GM21447 (cell line): ENCODE measurements around the gene TMEM44.
"Not testable (repeated sequence)": the region's sequence is repeated elsewhere in the genome, so short reads cannot be mapped to it uniquely, and the experiment has no call there.

Source experiments
- ATAC-seq: cut with Tn5 transposase; IDR thresholded peaks from one replicate; pipeline ENCODE4 v1.9.1; 2021; ENCODE audit not compliant: unreplicated experiment

TMEM44 gene

DNA sequence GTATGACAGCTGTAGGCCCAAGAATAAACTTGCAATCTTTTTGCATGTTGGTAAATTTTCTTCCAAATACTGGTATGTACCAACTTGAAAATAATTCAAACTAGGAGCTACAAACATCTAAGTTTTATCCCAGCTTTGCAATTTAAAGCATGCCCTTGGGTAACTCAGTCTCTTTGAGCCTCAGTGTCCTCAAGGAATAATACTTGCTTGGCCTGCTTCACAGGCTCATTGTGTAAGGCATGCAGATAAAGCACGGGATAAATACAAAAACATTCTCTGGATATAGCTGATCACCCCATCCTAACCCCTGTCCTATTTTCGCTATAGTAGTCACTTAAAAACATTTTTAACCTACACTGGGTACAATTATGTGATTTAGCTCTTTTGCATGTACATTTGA lies 9.6 kb upstream of the TMEM44 start:
- ATAC-seq: no peak

DNA sequence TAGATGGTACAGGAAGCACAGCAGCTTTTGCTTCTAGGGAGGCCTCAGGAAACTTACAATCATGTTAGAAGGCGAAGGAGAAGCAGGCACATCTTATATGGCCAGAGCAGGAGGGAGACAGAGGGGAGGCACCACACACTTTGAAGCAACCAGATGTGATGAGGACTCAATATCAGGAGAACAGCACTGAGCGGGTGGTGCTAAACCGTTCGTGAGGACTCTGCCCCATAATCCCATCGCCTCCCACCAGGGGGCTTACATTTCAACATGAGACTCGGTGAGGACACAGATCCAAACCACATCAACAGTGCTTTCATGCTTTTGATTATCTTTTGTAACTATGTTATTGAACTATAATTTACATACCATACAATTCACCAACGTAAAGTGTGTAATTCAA lies 7.6 kb upstream of the TMEM44 start:
- ATAC-seq: no peak

DNA sequence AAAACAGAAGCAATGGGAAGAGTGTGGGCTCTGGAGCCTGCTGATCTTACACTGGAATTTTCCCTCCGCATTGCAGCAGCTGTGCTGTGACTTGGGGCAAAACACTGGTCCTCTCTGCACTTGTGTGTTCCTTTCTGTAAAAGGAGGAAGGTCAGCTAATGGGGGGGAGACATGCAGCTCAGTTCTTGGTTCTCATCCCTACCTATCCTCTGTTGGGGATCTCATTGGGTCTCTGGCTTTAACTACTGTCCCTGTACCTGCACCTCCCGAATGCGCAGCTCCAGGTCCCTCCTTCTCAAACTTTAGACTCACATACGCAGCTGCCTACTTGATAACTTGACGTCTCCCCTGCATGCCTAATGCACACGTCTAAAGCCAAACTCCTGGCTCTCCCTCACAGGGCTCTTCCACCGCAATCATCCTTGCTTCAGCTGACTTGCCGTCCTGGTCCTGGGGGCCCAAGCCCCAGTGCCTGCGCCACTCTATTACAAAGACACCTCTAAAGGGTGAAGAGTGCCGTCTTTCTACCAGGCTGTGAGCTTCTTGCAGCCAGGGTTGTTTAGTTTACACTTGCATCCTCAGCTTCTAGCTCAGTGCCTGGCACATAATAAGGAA lies 5.9 kb upstream of the TMEM44 start:
- no peak for ATAC-seq

DNA sequence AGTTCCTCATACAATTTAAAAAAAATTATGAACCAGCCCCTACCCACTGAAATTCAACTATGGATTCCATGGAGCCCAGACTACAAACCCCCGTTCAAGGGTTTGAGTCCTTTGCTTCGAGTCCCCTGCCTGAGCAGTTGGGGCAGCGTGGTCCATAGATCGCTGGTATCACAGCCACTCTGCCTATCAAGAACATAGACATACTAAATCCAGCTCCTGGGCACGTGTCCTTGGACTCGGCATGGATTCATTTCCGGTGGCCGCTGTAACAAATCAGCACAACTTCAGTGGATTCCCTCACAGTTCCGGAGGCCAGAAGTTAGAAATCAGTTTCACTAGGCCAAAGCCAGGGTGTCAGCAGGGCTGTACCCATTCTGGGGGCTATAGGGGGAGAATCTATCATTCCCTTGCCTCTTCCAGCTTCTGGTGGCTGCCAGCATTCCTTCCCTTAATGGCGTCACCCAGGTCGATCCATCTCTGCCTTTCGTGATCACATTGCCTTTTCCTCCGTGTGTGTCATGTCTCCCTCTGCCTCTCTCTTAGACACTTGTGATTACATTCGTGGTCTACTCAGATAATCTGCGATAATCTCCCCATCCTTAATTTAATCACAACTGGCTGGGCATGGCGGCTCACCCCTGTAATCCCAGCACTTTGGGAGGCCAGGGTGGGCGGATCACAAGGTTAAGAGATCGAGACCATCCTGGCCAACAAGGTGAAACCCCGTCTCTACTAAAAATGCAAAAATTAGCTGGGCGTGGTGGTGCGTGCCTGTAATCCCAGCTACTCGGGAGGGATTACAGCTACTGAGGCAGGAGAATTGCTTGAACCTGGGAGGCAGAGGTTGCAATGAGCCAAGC lies 4.6 kb upstream of the TMEM44 start:
- ATAC-seq: no peak

DNA sequence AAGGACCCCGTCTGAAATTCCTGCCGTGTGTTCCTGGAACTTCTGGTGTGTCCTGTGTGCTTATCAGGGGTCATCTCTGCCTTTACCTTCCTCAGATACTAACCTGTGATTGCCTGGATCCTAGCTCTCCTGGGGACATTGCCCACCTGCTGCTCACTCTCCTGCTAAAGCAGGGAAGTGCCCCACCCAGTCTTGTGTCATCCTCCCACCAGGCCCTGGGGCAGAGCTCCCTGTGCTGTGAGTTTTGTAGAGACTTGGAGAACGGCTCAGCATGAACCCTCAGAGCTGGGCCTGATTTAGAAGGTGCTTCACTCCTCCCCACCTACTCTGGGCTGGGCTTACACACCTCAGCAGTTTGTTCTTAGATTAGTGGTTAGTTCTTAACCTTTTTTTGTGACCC lies 3.8 kb upstream of the TMEM44 start:
- no peak for ATAC-seq

DNA sequence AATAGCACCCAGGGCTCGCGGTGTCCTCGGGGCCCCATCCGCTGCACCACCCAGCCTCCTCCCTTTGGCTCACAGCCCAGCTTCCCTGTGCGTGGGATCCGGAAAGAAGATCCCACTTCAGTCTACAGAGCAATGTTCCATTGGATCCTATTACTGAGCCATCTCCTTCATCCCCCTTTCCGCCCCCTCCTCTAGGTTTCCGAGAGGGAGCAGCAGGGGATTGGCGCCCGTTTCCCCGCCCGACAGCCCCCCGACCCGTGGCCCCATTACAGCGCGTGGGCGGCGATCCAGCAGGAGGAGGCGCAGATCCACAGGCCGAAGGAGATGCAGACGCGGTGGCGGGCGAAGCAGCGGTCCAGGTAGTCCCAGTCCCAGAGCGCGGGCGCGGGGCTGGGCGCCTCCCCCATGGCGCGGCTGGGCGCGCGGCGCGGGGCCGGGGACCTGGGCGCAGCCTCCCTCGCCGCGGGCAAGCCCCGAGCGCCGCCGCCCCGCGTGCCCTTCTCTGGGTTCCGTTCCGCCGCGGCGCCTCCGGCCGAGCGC lies 340 bp downstream of the TMEM44 start:
- peak; percentile 39 for ATAC-seq

DNA sequence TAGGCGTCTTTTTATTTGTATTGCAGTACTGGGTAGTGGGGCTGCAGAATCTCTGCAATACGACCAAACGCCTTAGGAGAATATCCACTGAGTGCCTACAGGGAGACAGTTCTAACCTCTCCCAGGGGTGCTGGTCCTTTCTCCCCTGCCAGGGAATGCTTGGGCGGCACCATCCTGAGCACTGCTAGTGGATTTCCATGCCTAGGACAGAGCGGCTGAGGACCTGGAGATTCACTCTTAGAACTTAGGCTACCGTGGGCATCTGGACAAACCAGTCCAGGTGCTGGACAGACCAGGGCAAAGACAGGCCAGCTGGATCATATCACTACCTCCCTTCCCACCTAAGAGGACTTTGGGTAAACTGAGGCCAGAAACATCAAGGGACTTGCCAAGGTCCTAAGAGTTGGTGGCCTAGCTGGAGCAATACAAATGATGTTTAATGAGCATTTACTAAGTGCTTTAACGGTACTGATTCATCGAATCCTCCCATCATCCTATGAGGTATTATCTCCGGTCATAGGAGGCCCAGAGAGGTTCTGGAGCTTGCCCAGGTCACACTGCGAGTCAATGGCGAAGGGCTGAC lies 902 bp downstream of the TMEM44 start:
- no peak for ATAC-seq

DNA sequence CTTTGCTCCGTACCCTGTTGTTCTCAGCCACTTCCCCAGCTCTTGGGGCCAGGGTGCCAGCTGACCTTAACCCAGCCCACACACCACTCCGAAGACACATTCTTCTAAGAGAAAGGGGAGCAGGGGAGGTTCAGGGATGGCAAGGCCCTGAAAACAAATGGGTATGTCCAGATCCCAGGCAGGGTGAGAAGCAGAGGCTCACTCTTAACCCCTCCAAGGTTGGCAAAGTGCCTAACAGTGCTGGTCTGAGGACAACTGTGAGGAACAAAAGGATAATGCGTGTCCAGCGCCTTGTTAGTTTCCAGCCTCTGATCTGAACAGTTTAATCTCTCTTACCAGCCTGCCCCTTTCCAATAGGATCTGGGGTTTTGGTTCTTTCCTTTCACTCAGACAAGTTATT lies 1.5 kb downstream of the TMEM44 start:
- ATAC-seq: no peak

DNA sequence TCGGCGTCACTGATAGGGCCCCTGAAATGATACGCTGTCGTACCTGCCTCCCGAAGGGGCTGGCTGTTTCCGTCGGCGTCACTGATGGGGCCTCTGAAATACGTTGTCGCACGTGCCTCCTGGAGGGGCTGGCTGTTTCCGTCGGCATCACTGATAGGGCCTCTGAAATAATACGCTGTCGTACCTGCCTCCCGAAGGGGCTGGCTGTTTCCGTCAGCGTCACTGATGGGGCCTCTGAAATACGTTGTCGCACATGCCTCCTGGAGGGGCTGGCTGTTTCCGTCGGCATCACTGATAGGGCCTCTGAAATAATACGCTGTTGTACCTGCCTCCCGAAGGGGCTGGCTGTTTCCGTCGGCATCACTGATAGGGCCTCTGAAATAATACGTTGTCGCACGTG lies 2.5 kb downstream of the TMEM44 start:
- ATAC-seq: not testable (repeated sequence)

DNA sequence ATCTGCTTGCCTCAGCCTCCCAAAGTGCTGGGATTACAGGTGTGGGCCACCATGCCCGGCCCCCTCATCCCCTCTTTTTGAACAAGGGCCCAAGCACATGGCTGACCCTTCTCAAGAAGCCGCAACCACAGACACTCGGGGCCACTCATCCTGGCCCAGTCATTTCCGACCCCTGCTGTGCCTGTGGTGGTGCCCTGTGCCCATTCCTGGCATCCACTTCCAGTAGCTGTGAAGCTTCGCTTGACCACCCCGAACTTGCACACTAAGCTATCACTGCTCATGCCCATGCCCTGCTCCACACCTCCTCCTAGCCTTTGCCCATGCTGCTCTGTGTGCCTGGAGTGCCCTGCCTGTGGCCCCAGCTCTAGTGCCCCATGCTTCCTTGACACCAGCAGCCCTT lies 8.3 kb downstream of the TMEM44 start:
- ATAC-seq: no peak

DNA sequence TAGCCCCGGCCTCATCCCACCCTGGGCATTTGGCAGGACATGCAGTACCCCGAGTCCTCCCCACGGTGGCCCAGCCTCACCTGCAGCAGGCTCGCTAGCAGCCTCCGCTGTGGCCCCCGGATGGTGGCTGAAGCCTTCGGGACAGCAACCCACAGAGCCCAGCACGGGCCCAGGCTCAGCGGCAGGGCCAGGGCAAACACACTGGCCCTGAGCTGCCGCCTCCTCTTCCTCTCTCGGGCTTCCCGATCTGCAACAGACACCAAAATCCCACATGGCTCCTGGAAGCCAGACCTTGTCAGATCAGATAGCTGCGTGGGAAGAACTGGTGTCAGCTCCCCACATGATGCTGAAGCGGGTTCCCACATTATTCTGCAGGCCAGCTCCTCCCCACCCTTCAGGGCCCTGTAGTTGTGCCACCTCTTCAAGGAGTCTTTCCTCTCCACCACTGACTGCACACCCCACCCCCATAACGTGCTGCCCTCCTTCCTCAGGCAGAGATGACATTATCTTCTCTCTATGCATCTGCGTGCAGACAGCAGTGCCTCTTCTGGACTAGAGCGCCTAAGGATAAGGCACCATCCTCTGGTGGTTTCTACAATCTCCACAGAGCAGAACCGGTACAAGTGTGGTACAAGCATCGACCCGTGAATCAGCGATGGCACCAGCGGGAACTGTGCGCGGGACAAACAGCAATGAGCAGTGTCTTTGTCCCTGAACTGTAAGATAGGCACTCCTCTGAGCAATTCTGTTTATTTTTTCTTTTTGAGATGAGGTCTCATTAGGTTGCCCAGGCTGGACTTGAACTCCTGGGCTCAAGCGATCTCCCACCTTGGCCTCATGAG lies 9.5 kb downstream of the TMEM44 start:
- ATAC-seq: no peak

DNA sequence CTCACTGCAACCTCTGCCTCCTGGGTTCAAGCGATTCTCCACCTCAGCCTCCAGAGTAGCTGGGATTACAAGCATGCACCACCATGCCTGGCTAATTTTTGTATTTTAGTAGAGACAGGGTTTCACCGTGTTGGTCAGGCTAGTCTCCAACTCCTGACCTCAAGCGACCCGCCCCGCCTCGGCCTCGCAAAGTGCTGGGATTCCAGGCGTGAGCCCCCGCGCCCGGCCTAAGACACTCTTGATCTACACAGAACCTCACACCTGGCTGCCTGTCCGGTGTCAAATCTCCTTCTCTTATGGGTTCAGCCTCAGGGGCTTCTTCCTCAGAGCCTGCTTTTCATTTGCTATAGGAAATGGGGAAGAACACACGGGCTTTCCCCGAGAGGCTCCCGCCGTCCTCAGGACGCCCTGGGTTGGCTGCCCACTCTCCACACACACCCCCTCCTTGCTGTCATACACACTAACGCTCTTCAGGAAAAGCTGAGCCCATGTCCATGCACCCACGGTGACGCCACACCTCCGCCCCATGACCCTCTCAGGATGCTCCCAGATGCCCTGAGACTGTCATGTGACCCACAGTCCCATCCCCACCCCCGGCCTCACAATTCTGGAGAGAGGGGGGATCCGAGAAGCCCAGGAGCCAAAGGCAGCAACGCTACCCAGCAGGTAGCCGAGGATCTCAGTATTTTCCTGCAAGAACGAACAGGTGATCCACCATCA lies 10.4 kb downstream of the TMEM44 start:
- ATAC-seq: no peak

DNA sequence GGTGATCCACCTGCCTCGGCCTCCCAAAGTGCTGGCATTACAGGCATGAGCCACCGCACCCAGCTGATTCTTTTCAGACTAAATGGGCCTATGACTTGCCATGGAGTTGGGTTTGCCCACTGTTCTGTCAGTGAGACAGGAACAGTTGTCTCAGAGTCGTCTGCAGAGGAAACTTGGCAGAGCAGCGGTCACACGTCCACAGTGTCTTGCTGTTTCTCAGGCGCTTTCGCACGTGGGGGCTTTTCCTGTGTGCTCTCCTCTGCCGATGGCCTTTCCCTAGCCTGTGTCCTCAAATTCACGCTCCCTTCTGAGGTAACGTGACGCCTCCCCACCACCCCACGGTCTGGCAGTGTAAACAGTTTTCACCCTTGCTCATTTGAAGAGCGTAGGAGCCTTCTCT lies 11.3 kb downstream of the TMEM44 start:
- ATAC-seq: no peak

DNA sequence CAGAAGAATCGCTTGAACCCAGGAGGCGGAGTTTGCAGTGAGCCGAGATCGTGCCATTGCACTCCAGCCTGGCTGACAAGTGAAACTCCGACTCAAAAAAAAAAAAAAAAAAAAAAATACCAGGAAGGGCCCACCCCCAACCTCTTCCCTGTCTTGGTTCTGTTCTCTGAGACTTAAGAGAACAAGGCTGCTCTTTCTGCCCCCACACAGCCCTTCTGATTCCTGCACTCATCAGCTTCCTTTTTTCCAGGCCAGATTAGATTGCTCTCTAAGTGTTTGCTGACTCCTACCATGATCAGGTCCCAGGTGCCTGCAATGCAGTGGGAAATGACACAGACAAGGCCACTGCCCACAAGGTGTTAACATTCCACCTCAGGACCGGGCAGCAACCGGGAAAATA lies 13.0 kb downstream of the TMEM44 start:
- ATAC-seq: no peak

DNA sequence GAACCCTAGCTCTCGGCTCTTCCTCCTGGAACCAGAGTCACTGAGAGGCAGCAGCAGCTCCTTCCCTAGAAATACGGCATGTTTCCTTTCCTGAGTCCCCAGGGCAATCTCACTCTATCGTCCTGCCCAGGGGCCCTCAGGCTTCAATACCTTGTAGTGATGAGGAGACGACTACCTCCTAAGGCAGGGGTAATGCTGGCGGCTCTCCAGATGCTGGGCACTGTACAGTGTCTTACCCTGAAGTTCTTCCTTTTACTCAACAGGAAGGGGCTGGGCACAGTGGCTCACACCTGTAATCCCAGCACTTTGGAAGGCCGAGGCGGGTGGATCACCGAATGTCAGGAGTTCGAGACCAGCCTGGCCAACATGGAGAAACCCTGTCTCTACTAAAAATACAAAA lies 13.5 kb downstream of the TMEM44 start:
- no peak for ATAC-seq

DNA sequence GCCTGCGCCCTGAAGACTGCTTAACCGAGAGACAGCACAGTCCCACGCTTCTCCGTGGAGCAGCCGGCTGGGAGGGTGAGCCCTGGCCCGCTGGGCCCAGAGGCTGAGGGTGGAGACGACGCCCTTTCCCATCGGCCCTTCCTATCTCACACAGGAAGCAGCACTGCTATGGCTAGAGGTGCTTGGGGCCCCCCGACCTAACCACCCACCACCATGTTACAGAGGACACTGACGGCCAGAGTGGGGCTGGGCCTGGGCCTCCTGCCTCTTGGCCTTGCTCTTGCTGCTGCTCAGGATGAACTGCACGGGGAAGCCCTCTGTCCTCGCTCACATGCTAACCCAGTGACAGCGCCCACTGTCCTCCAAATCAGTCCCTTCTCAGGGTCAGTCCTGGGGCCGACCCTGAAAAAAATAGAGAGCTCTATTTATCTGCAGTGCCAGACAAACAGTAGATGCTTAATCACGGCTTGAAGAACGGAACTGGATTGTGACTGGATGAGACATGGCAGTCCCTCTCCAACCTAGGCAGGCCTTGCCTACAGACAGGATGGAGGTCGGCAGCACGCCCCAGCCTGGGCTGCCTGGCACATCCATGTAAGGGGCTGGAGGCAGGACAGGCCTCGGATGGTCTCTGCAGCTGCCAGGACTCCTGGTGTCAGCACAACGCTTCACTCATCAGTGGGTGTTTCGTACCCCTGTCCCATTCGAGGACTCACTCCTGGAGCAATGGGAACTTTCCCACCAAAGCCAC lies 14.2 kb downstream of the TMEM44 start:
- no peak for ATAC-seq

DNA sequence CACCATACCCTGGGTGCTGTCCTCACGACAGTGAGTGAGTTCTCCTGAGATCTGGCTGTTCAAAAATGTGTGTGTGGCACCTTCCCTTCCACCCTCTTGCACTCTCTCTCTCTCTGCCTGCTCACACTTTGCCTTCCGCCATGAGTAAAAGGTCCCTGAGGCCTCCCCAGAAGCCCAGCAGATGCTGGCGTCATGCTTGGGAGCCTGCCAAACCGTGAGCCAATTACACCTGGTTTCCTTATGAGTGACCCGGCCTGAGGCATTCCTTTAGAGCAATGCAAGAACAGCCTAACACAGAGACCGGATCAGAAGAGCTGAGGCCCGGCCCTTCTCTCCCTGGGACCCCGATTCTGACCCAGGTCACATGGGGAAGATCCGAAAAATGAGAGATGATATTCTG lies 15.4 kb downstream of the TMEM44 start:
- ATAC-seq: no peak

DNA sequence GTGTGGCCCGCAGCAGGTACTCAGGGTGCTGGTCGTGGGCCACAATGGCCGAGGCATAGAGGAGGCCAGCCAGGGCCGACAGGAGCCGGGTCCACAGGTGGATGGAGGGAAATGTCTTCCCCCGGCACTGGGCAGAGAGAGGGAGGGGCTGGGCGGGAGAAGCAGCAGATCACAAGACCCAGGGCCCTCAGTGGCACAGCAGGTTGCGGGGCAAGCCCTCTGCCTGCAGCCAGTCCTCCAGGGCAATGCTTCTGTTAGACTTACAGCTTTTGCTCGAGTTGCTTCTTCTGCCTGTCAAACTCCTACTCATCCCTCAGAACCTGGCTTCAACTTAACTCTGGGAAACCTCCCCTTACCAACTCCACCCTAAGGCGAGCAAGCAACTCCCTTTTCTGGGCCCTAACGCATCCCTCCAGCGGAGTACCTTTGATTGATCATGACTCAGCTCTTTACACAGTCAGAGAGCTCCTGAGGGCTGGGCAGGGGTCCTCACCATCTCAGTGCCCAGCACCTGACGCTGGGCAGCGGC lies 16.0 kb downstream of the TMEM44 start:
- ATAC-seq: no peak

DNA sequence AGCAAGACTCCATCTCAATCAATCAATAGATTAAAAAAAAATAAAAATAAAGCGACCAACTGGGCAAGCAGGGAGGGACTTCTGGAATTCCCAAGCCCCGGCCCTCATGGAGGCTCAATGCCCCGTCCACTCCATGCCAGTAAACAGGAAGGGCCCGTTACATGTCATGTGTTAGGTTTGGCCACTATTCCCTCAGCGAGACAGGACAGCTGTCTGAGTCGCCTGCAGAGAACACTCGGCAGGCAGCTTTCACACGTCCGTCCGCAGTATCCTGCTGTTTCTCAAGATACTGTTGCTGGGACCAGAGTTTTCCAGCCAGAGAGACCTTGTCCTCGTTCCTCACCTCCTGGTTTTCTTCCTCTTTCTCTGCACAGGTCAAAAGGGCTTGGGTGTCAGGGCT lies 18.0 kb downstream of the TMEM44 start:
- ATAC-seq: no peak

DNA sequence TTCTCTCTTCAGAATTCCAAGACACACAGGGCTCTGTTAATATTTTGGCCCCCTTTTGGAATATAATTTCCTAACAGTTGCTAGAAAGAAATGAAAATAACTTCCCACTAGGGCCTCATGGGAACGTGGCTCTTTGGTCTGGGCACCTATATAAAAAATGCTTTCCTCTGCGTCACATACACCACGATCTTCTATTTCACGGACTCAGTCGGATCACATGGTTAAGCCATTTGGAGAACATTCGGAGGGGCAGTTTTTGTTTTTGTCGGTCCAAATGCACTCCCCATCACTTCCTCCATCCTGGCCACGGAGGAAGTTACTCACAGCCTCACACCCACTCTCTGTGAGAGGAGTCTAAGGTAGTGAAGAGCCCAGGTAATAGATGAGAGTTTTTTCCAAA lies 21.0 kb downstream of the TMEM44 start:
- ATAC-seq: no peak
